IMR-90 (cell line): ENCODE measurements around the gene NLGN2. TPM values are rescaled to one million over a fixed set of nuclear protein-coding genes. Genes with fewer than 3 reads are reported as not detected.

Experiments
- ATAC-seq: fragments of 200-7000 bp; cut with Tn5 transposase; 2 replicates; pipeline ENCODE4 v1.9.1; 2020; ENCODE audit warnings: low read depth, mild to moderate bottlenecking, moderate library complexity
- BruUV-seq: library from RNA; stranded (reverse); fragments of 400-500 nt; replicated peaks from 2 replicates; lab custom pipeline; 2021; lab: Mats Ljungman, UMichigan
- CTCF ChIA-PET: fragments of 300-600 bp; formaldehyde crosslinking; extraction: SDS; loops from one replicate; lab custom pipeline; 2021; ENCODE audit warnings: antibody characterized with exemption; lab: Yijun Ruan, JAX
- POLR2A ChIA-PET: fragments of 300-600 bp; sonication (Branson Sonifier 250); formaldehyde crosslinking; loops from one replicate; lab custom pipeline; 2022; ENCODE audit warnings: antibody characterized with exemption; ENCODE audit not compliant: unreplicated experiment; lab: Charles Lee
- DNase-seq: peaks from one replicate; pipeline ENCODE4 v3.0.0; 2013
- H2AFZ ChIP-seq: replicated peaks from 2 replicates; pipeline ENCODE3; 2013; ENCODE audit warnings: low read length, mild to moderate bottlenecking; ENCODE audit not compliant: poor library complexity
- H2AK5ac ChIP-seq: 2 replicates; pipeline ENCODE4 v1.6.1; 2013; ENCODE audit warnings: low read depth, low read length, inconsistent platforms
- H2AK9ac ChIP-seq: replicated peaks from 2 replicates; pipeline ENCODE3; 2013; ENCODE audit warnings: mild to moderate bottlenecking, low read depth, low read length, moderate library complexity; ENCODE audit not compliant: poor library complexity
- H2BK120ac ChIP-seq: 2 replicates; pipeline ENCODE4 v1.6.1; 2013; ENCODE audit warnings: low read depth, low read length, inconsistent platforms
- H2BK15ac ChIP-seq: 3 replicates; pipeline ENCODE4 v1.6.1; 2013; ENCODE audit warnings: low read depth, low read length, inconsistent platforms
- H2BK20ac ChIP-seq: 2 replicates; pipeline ENCODE4 v1.6.1; 2013; ENCODE audit warnings: low read depth, mild to moderate bottlenecking, inconsistent platforms, low read length, moderate library complexity
- H2BK5ac ChIP-seq: 2 replicates; pipeline ENCODE4 v1.6.1; 2013; ENCODE audit warnings: mild to moderate bottlenecking, low read depth, low read length, inconsistent platforms; ENCODE audit not compliant: poor library complexity, severe bottlenecking
- H3K14ac ChIP-seq: replicated peaks from 2 replicates; pipeline ENCODE4 v1.6.1; 2013; ENCODE audit warnings: low read depth, low read length, inconsistent platforms
- H3K18ac ChIP-seq: 2 replicates; pipeline ENCODE4 v1.6.1; 2013; ENCODE audit warnings: low read depth, low read length, control low read depth
- H3K23ac ChIP-seq: 2 replicates; pipeline ENCODE4 v1.6.1; 2013; ENCODE audit warnings: low read depth, low read length, inconsistent platforms
- H3K27ac ChIP-seq: 2 replicates; pipeline ENCODE4 v1.5.1; 2013; ENCODE audit warnings: mild to moderate bottlenecking, control low read depth, low read length; ENCODE audit not compliant: insufficient read depth
- H3K27me3 ChIP-seq: 2 replicates; pipeline ENCODE4 v1.6.1; 2013; ENCODE audit warnings: low read length; ENCODE audit not compliant: control insufficient read depth, insufficient read depth
- H3K36me3 ChIP-seq: 2 replicates; pipeline ENCODE4 v1.6.1; 2013; ENCODE audit warnings: low read length, mixed read lengths; ENCODE audit not compliant: control insufficient read depth, insufficient read depth
- H3K4ac ChIP-seq: 2 replicates; pipeline ENCODE4 v1.6.1; 2013; ENCODE audit warnings: low read depth, low read length, inconsistent platforms
- H3K4me1 ChIP-seq: 2 replicates; pipeline ENCODE4 v1.6.1; 2013; ENCODE audit warnings: low read length, mixed read lengths; ENCODE audit not compliant: control insufficient read depth, insufficient read depth
- H3K4me2 ChIP-seq: 2 replicates; pipeline ENCODE4 v1.6.1; 2013; ENCODE audit warnings: low read depth, mild to moderate bottlenecking, control low read depth, low read length, moderate library complexity
- H3K4me3 ChIP-seq: 2 replicates; pipeline ENCODE4 v1.5.1; 2013; ENCODE audit warnings: low read depth, mild to moderate bottlenecking, control low read depth, low read length, moderate library complexity; ENCODE audit not compliant: insufficient read depth
- H3K56ac ChIP-seq: 2 replicates; pipeline ENCODE4 v1.6.1; 2013; ENCODE audit warnings: low read length, inconsistent platforms; ENCODE audit not compliant: insufficient read depth; ENCODE audit errors: extremely low read depth
- H3K79me1 ChIP-seq, 2 experiments: 2 replicates each; pipeline ENCODE4 v1.6.1; 2013; ENCODE audit warnings: low read length in 2 of 2, inconsistent platforms in 1 of 2, low read depth in 1 of 2
- H3K9ac ChIP-seq: 2 replicates; pipeline ENCODE4 v1.6.1; 2013; ENCODE audit warnings: low read depth, low read length, control low read depth
- H3K9me1 ChIP-seq: 2 replicates; pipeline ENCODE4 v1.6.1; 2013; ENCODE audit warnings: low read length, inconsistent platforms; ENCODE audit not compliant: insufficient read depth
- H3K9me3 ChIP-seq: 2 replicates; pipeline ENCODE4 v1.6.1; 2013; ENCODE audit warnings: low read length; ENCODE audit not compliant: control insufficient read depth, insufficient read depth
- H4K20me1 ChIP-seq: 2 replicates; pipeline ENCODE4 v1.6.1; 2013; ENCODE audit warnings: low read length, inconsistent platforms; ENCODE audit not compliant: insufficient read depth
- H4K5ac ChIP-seq: 2 replicates; pipeline ENCODE4 v1.6.1; 2013; ENCODE audit warnings: mild to moderate bottlenecking, low read depth, low read length, control low read depth
- H4K8ac ChIP-seq, 2 experiments: 2 replicates each; pipeline ENCODE4 v1.6.1; 2013; ENCODE audit warnings: low read depth in 2 of 2, low read length in 2 of 2, control low read depth in 1 of 2, inconsistent platforms in 1 of 2
- H4K91ac ChIP-seq: 2 replicates; pipeline ENCODE4 v1.6.1; 2013; ENCODE audit warnings: low read depth, low read length, inconsistent platforms; ENCODE audit not compliant: insufficient read depth
- POLR2A ChIP-seq: IDR thresholded peaks from 2 replicates; pipeline ENCODE4 v1.6.1; 2012; ENCODE audit warnings: mild to moderate bottlenecking, low read depth, low read length
- RCOR1 ChIP-seq: IDR thresholded peaks from 2 replicates; pipeline ENCODE4 v1.6.1; 2012; ENCODE audit warnings: mild to moderate bottlenecking, low read length, improper control_type of control experiment; ENCODE audit not compliant: insufficient replicate concordance
- RFX5 ChIP-seq: IDR thresholded peaks from 2 replicates; pipeline ENCODE4 v1.8.0; 2012; ENCODE audit warnings: low read depth, mild to moderate bottlenecking, low read length, moderate library complexity
- SMC3 ChIP-seq: fragments of 150-350 bp; IDR thresholded peaks from 2 replicates; pipeline ENCODE4 v1.6.1; 2016; ENCODE audit warnings: low read depth, mild to moderate bottlenecking, antibody characterized with exemption, low read length, moderate library complexity
- WGBS, 2 experiments: methylation state at CpG; one replicate each; pipeline versions ENCODE4 v1.1.5 to v1.1.7; 2013; ENCODE audit warnings: missing lambda C conversion rate in 2 of 2; ENCODE audit not compliant: insufficient read length in 1 of 2; ENCODE audit errors: extremely low coverage in 2 of 2; 5-methylcytosine and 5-hydroxymethylcytosine counted together
- dilution Hi-C: fragments of 300-500 bp; cut with HindIII; formaldehyde crosslinking; loops from one replicate; pipeline ENCODE4 v1.14.3; 2018; ENCODE audit warnings: low sequenced_read_pairs; ENCODE audit not compliant: unreplicated experiment
- in situ Hi-C: fragments of 300-500 bp; cut with MboI; formaldehyde crosslinking; loops from 3 replicates; pipeline ENCODE4 v1.14.3; 2019; ENCODE audit warnings: low sequenced_read_pairs, inconsistent platforms, mixed read lengths
- intact Hi-C: fragments of 100-400 bp; cut with micrococcal nuclease; formaldehyde crosslinking; loops from 2 replicates; pipeline ENCODE4 v1.10.0; 2022
- polyA plus RNA-seq, 3 experiments: library from polyadenylated mRNA; depleted of rRNA; stranded (reverse); fragments of >200 nt; gene quantifications; 2 replicates each; pipeline ENCODE4 v1.2.3, GENCODE V29; 2012; ENCODE audit warnings: low replicate concordance in 1 of 3
- total RNA-seq: library from RNA; depleted of rRNA; stranded (reverse); fragments of >200 nt; gene quantifications from 2 replicates; pipeline ENCODE4 v1.2.3, GENCODE V29; 2012

NLGN2 gene
- total and polyA plus RNA-seq, 2 of the 4 experiments (the other 2 are of a cell fraction): 1.8 to 38.1 TPM

DNA sequence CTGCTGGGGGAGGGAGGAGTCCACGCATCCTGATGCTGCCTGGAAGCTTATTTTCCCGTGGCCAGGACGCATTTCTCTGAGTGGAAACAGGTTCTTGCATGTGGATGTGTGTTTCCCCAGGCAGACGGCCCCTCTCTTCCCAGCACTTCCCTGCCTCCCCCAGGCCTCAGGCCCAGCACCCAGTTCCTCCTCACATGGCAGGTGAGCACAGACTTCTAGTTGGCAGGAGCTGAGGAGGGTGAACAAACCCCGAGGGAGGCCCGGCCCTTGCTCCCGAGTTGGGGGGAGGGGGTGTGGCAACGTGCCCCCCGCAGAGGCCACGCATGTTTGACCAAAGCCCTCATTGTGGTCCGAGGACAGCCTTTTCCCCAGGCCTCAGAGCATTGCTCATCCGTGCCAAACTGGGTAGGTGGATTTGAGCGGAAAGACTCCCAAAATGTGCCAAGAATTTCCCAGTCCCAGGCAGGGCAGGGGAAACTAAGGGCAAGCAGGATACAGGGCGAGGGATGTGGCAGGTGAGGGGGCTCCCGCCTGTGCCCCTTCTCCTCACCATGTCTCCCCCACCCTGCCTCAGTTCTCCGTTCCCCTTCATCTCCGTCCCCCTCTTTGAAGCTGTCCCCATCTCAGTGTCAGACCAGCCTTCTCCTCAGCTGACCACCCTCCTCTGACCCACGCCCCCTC lies 11.0 kb downstream of the NLGN2 start:
- Histone ChIP-seq H3K36me3 (peaks cover 24% of the 10 kb centered on the region), H2AK5ac (no peak overlapping the region), H3K14ac (no peak overlapping the region), H2BK120ac (no peak overlapping the region), H3K9ac (no peak overlapping the region), H2AK9ac (no peak overlapping the region), H3K4me3 (no peak overlapping the region), H3K4ac (no peak overlapping the region), H3K79me1 (no peaks in the 10 kb centered on the region; a peak in 1 of 4 replicates), H3K27me3 (no peaks in the 10 kb centered on the region), H3K18ac (no peak overlapping the region), H4K91ac (no peak overlapping the region), H4K20me1 (peaks cover 7% of the 10 kb centered on the region; the same call in 1 of the 2 replicates), H3K9me1 (0 out of 2 replicates have a peak, but pooled peaks cover 4% of the 10 kb centered on the region), H2AFZ (no peak overlapping the region), H3K27ac (no peak overlapping the region), H3K56ac (no peak overlapping the region), H2BK5ac (no peak overlapping the region), H3K4me1 (no peaks in the 10 kb centered on the region), H3K23ac (no peak overlapping the region), H4K5ac (no peak overlapping the region), H4K8ac (no peak overlapping the region), H2BK15ac (no peak overlapping the region), H2BK20ac (no peak overlapping the region), H3K9me3 (no peaks in the 10 kb centered on the region), H3K4me2 (no peak overlapping the region)
- dilution Hi-C loops (no loop called here), intact Hi-C loops (no loop called here), in situ Hi-C loops (no loop called here)
- no peak for TF ChIP-seq SMC3
- no peak for TF ChIP-seq RCOR1
- no peak for TF ChIP-seq POLR2A
- no peak for TF ChIP-seq RFX5
- ATAC-seq (no peak), DNase-seq (no peak)
- 59% methylated on average over 4 of the region's 18 CpGs; no CpG with 5 or more reads in 1 of the 2 experiments for WGBS, 2 experiments
- POLR2A ChIA-PET: no interaction called here
- CTCF ChIA-PET: no interaction called here
- BruUV-seq: TSS peak; percentile 60
